HUES64 (cell line): Measurements from ENCODE around the gene INSC.

Source experiments
- H3K27ac ChIP-seq: 2 replicates; pipeline ENCODE4 v1.7.0; 2013; ENCODE audit warnings: low read depth, low read length, inconsistent platforms
- H3K27me3 ChIP-seq: 2 replicates; pipeline ENCODE4 v1.6.1; 2013; ENCODE audit warnings: mild to moderate bottlenecking, low read length; ENCODE audit not compliant: insufficient read depth
- H3K36me3 ChIP-seq: 2 replicates; pipeline ENCODE4 v1.6.1; 2013; ENCODE audit warnings: mild to moderate bottlenecking, low read length; ENCODE audit not compliant: insufficient read depth
- H3K4me1 ChIP-seq: 2 replicates; pipeline ENCODE4 v1.6.1; 2013; ENCODE audit warnings: mild to moderate bottlenecking, low read length, moderate library complexity; ENCODE audit not compliant: insufficient read depth
- H3K4me3 ChIP-seq: 2 replicates; pipeline ENCODE4 v1.5.1; 2013; ENCODE audit warnings: mild to moderate bottlenecking, low read length, moderate library complexity
- H3K9ac ChIP-seq: 2 replicates; pipeline ENCODE4 v1.6.1; 2013; ENCODE audit warnings: mild to moderate bottlenecking, low read depth, low read length
- H3K9me3 ChIP-seq: 2 replicates; pipeline ENCODE4 v1.6.1; 2013; ENCODE audit warnings: low read depth, low read length; ENCODE audit not compliant: insufficient read depth
- WGBS: fragments of 150-250, 120-280 bp; methylation state at CpG from one replicate; pipeline ENCODE4 v1.1.7; 2013; ENCODE audit warnings: missing lambda C conversion rate; 5-methylcytosine and 5-hydroxymethylcytosine counted together

Gene INSC

GRCh38 chr11:15171956-15172355 is 57.2 kb downstream of the INSC start:
- 98% methylated on average over 3 of the region's 3 CpGs for WGBS
- Histone ChIP-seq H3K4me3 (no peak overlapping the region), H3K9me3 (no peaks in the 10 kb centered on the region), H3K27me3 (no peaks in the 10 kb centered on the region), H3K4me1 (no peaks in the 10 kb centered on the region), H3K9ac (no peak overlapping the region), H3K36me3 (no peaks in the 10 kb centered on the region), H3K27ac (no peak overlapping the region)

- H3K9ac ChIP-seq: no peak overlapping the region
- no peak overlapping the region for H3K4me3 ChIP-seq
- no peaks in the 10 kb centered on the region for H3K36me3 ChIP-seq
- no peak overlapping the region for H3K27ac ChIP-seq
- H3K4me1 ChIP-seq: no peaks in the 10 kb centered on the region
- 94% methylated on average over 11 of the region's 11 CpGs for whole genome bisulfite sequencing
- no peaks in the 10 kb centered on the region for H3K27me3 ChIP-seq
- no peaks in the 10 kb centered on the region for H3K9me3 ChIP-seq
Observed at GRCh38 chr11:15175831-15176230, 61.1 kb downstream of the INSC start.

GRCh38 chr11:15176646-15177163 is 62.0 kb downstream of the INSC start:
- H3K4me3 ChIP-seq: no peak overlapping the region
- H3K27ac ChIP-seq: no peak overlapping the region
- no peak overlapping the region for H3K9ac ChIP-seq
- WGBS: 88% methylated on average over 5 of the region's 5 CpGs
- H3K9me3 ChIP-seq: no peaks in the 10 kb centered on the region
- H3K4me1 ChIP-seq: no peaks in the 10 kb centered on the region
- H3K27me3 ChIP-seq: no peaks in the 10 kb centered on the region
- H3K36me3 ChIP-seq: no peaks in the 10 kb centered on the region

GRCh38 chr11:15177491-15177890 is 62.8 kb downstream of the INSC start:
- H3K4me1 ChIP-seq: peaks cover 4% of the 10 kb centered on the region; the same call in 1 of the 2 replicates
- no peak overlapping the region for H3K27ac ChIP-seq
- no peak overlapping the region for H3K9ac ChIP-seq
- no peaks in the 10 kb centered on the region for H3K36me3 ChIP-seq
- 90% methylated on average over 2 of the region's 2 CpGs for WGBS
- no peaks in the 10 kb centered on the region for H3K9me3 ChIP-seq
- no peak overlapping the region for H3K4me3 ChIP-seq
- no peaks in the 10 kb centered on the region for H3K27me3 ChIP-seq

GRCh38 chr11:15178214-15178613 is 63.5 kb downstream of the INSC start:
- 95% methylated on average over 3 of the region's 3 CpGs for WGBS
- Histone ChIP-seq H3K9me3 (no peaks in the 10 kb centered on the region), H3K9ac (no peak overlapping the region), H3K27ac (no peak overlapping the region), H3K4me1 (peaks cover 7% of the 10 kb centered on the region; the same call in 1 of the 2 replicates), H3K27me3 (no peaks in the 10 kb centered on the region), H3K36me3 (no peaks in the 10 kb centered on the region), H3K4me3 (no peak overlapping the region)

GRCh38 chr11:15179167-15179566 is 64.4 kb downstream of the INSC start:
- Histone ChIP-seq H3K9ac (no peak overlapping the region), H3K27me3 (no peaks in the 10 kb centered on the region), H3K4me1 (peaks cover 7% of the 10 kb centered on the region; the same call in 1 of the 2 replicates), H3K27ac (no peak overlapping the region), H3K9me3 (no peaks in the 10 kb centered on the region), H3K36me3 (no peaks in the 10 kb centered on the region), H3K4me3 (no peak overlapping the region)
- WGBS: 96% methylated on average over 2 of the region's 2 CpGs

- Histone ChIP-seq H3K27ac (no peak overlapping the region), H3K4me1 (peaks cover 7% of the 10 kb centered on the region; the same call in 1 of the 2 replicates), H3K9ac (no peak overlapping the region), H3K27me3 (no peaks in the 10 kb centered on the region), H3K4me3 (no peak overlapping the region), H3K9me3 (no peaks in the 10 kb centered on the region), H3K36me3 (no peaks in the 10 kb centered on the region)
- no CpG with 5 or more reads among the region's 4 CpGs for WGBS
Observed at GRCh38 chr11:15180212-15180792, 65.6 kb downstream of the INSC start.

GRCh38 chr11:15182372-15182771 is 67.6 kb downstream of the INSC start:
- peaks cover 15% of the 10 kb centered on the region for H3K4me1 ChIP-seq
- H3K9me3 ChIP-seq: no peaks in the 10 kb centered on the region
- H3K27me3 ChIP-seq: no peaks in the 10 kb centered on the region
- no peak overlapping the region for H3K9ac ChIP-seq
- H3K4me3 ChIP-seq: no peak overlapping the region
- WGBS: 72% methylated on average over 1 of the region's 1 CpG
- H3K27ac ChIP-seq: no peak overlapping the region
- no peaks in the 10 kb centered on the region for H3K36me3 ChIP-seq

GRCh38 chr11:15185021-15185420 is 70.3 kb downstream of the INSC start:
- H3K36me3 ChIP-seq: no peaks in the 10 kb centered on the region
- no peaks in the 10 kb centered on the region for H3K27me3 ChIP-seq
- no peak overlapping the region for H3K4me3 ChIP-seq
- H3K9ac ChIP-seq: no peak overlapping the region
- WGBS: no CpG with 5 or more reads among the region's 1 CpG
- no peaks in the 10 kb centered on the region for H3K9me3 ChIP-seq
- H3K4me1 ChIP-seq: peaks cover 15% of the 10 kb centered on the region
- H3K27ac ChIP-seq: no peak overlapping the region

GRCh38 chr11:15186146-15186545 is 71.4 kb downstream of the INSC start:
- H3K27me3 ChIP-seq: no peaks in the 10 kb centered on the region
- H3K27ac ChIP-seq: no peak overlapping the region
- H3K36me3 ChIP-seq: no peaks in the 10 kb centered on the region
- no peaks in the 10 kb centered on the region for H3K9me3 ChIP-seq
- peaks cover 15% of the 10 kb centered on the region for H3K4me1 ChIP-seq
- no peak overlapping the region for H3K4me3 ChIP-seq
- WGBS: 73% methylated on average over 3 of the region's 4 CpGs
- no peak overlapping the region for H3K9ac ChIP-seq

- H3K9ac ChIP-seq: no peak overlapping the region
- H3K27ac ChIP-seq: no peak overlapping the region
- H3K27me3 ChIP-seq: no peaks in the 10 kb centered on the region
- no peaks in the 10 kb centered on the region for H3K36me3 ChIP-seq
- H3K9me3 ChIP-seq: no peaks in the 10 kb centered on the region
- 100% methylated on average over 1 of the region's 1 CpG for WGBS
- peaks cover 8% of the 10 kb centered on the region for H3K4me1 ChIP-seq
- H3K4me3 ChIP-seq: no peak overlapping the region
Observed at GRCh38 chr11:15189189-15189588, 74.5 kb downstream of the INSC start.
